HG02840 (cell line): Measurements from ENCODE around the gene MICOS13.

ENCODE experiments used
- ATAC-seq: cut with Tn5 transposase; IDR thresholded peaks from one replicate; pipeline ENCODE4 v1.9.1; 2021; ENCODE audit warnings: mild to moderate bottlenecking, moderate library complexity, moderate number of reproducible peaks; ENCODE audit not compliant: unreplicated experiment, low FRiP score

The MICOS13 gene

GRCh38 chr19:5672708-5673459 lies 7.4 kb downstream of the MICOS13 start:
- ATAC-seq = no peak

GRCh38 chr19:5671600-5671999 lies 8.7 kb downstream of the MICOS13 start:
- no peak for ATAC-seq

GRCh38 chr19:5669212-5669611 lies 11.1 kb downstream of the MICOS13 start:
- ATAC-seq = no peak

GRCh38 chr19:5667751-5668271 lies 12.5 kb downstream of the MICOS13 start:
- ATAC-seq = no peak

- no peak for ATAC-seq
Observed at GRCh38 chr19:5666921-5667610, 13.2 kb downstream of the MICOS13 start.

GRCh38 chr19:5665781-5666513 lies 14.4 kb downstream of the MICOS13 start:
- no peak for ATAC-seq

GRCh38 chr19:5664515-5664914 lies 15.8 kb downstream of the MICOS13 start:
- no peak for ATAC-seq

- no peak for ATAC-seq
Observed at GRCh38 chr19:5663904-5664303, 16.4 kb downstream of the MICOS13 start.

GRCh38 chr19:5661483-5661882 lies 18.8 kb downstream of the MICOS13 start:
- ATAC-seq = no peak

- ATAC-seq = no peak
Observed at GRCh38 chr19:5655412-5655811, 24.9 kb downstream of the MICOS13 start.

GRCh38 chr19:5654931-5655330 lies 25.4 kb downstream of the MICOS13 start:
- ATAC-seq = no peak

GRCh38 chr19:5652261-5652660 lies 28.1 kb downstream of the MICOS13 start:
- ATAC-seq = no peak

- no peak for ATAC-seq
Observed at GRCh38 chr19:5651361-5651760, 29.0 kb downstream of the MICOS13 start.

- no peak for ATAC-seq
Observed at GRCh38 chr19:5648464-5648863, 31.9 kb downstream of the MICOS13 start.

GRCh38 chr19:5646703-5647102 lies 33.6 kb downstream of the MICOS13 start:
- ATAC-seq = no peak

- ATAC-seq = no peak
Observed at GRCh38 chr19:5645409-5645808, 34.9 kb downstream of the MICOS13 start.

- ATAC-seq = no peak
Observed at GRCh38 chr19:5644037-5644436, 36.3 kb downstream of the MICOS13 start.

- no peak for ATAC-seq
Observed at GRCh38 chr19:5643060-5643459, 37.3 kb downstream of the MICOS13 start.

- ATAC-seq = no peak
Observed at GRCh38 chr19:5642204-5642603, 38.1 kb downstream of the MICOS13 start.

GRCh38 chr19:5641171-5641570 lies 39.1 kb downstream of the MICOS13 start:
- ATAC-seq = no peak

GRCh38 chr19:5637971-5638370 lies 42.3 kb downstream of the MICOS13 start:
- no peak for ATAC-seq
